Right lobe of liver (tissue), 6 donors: ENCODE data around the gene ZFP3. TPM values are rescaled to one million over a fixed set of nuclear protein-coding genes. Genes with fewer than 3 reads are reported as not detected.
A peak's percentile ranks its signal among the peaks of the same experiment; 100 is the strongest.

Source experiments
- ATAC-seq, 4 donors: fragments of 200-7000 bp; cut with Tn5 transposase; one replicate each; pipeline ENCODE4 v1.9.1; 2020; ENCODE audit warnings: mild to moderate bottlenecking in 4 of 4, moderate library complexity in 4 of 4
- DNase-seq, 3 donors: peaks; one replicate each; pipeline ENCODE4 v3.0.0-alpha.2; 2020
- H3K27ac ChIP-seq, 3 donors: fragments of 200-600 bp; one replicate each; pipeline ENCODE4 v1.8.0; 2022
- H3K27me3 ChIP-seq, 2 donors: fragments of 200-600 bp; one replicate each; pipeline ENCODE4 v1.8.0; 2022
- H3K36me3 ChIP-seq, 4 donors: fragments of 200-600 bp; sonication (generic) in 1 of 4; one replicate each; pipeline versions ENCODE4 v1.5.1 to v1.8.0; 2017 to 2022; ENCODE audit warnings: control low read depth in 1 of 4
- H3K4me1 ChIP-seq, 4 donors: fragments of 200-600 bp; sonication (generic) in 1 of 4; one replicate each; pipeline versions ENCODE4 v1.5.1 to v1.8.0; 2017 to 2022; ENCODE audit warnings: control low read depth in 1 of 4
- H3K4me3 ChIP-seq, 3 donors: fragments of 200-600 bp; one replicate each; pipeline ENCODE4 v1.8.0; 2022
- H3K9me3 ChIP-seq, 4 donors: fragments of 200-600 bp; sonication (generic) in 1 of 4; one replicate each; pipeline versions ENCODE4 v1.5.1 to v1.8.0; 2017 to 2022; ENCODE audit warnings: control low read depth in 1 of 4
- CTCF ChIP-seq, 4 donors: fragments of 200-600 bp in 3 of 4; fragments of 450-650 bp in 1 of 4; IDR thresholded peaks; one replicate each; pipeline versions ENCODE4 v1.5.1 to v1.8.0; 2016 to 2022; ENCODE audit warnings: antibody characterized with exemption in 4 of 4, mild to moderate bottlenecking in 2 of 4
- POLR2A ChIP-seq: fragments of 450-650 bp; IDR thresholded peaks from one replicate; pipeline ENCODE4 v1.6.1; 2017; ENCODE audit warnings: antibody characterized with exemption, mild to moderate bottlenecking
- WGBS: methylation state at CpG from one replicate; pipeline ENCODE4 v1.1.6; 2018; ENCODE audit warnings: low coverage, low lambda C conversion rate; ENCODE audit not compliant: insufficient coverage; ENCODE audit errors: missing lambda C conversion rate; 5-methylcytosine and 5-hydroxymethylcytosine counted together
- intact Hi-C, 2 donors: fragments of 100-400 bp; cut with DNase I; formaldehyde crosslinking; loops; one replicate each; pipeline versions ENCODE4 v1.11.2 to v1.14.1; 2022
- total RNA-seq, 6 experiments: library from RNA; depleted of rRNA in 2 of 6; stranded (reverse); fragments of >200 nt in 2 of 6; fragmentation: NEBNext Ultra II Directional in 3 of 6; extraction: Animal tissue kit (Norgen Biotek cat#: 25700) in 3 of 6; gene quantifications; one replicate each; pipeline versions ENCODE4 v1.1.0 to v1.2.4, GENCODE V29; 2016 to 2023
- donor health status: DM: no; HTN: yes; CAD: no.
- donor health status: DM: no; HTN: no; CAD: no.
- donor health status: DM: no; HTN: no; CAD: no.
- donor health status: DM: no; HTN: yes; CAD: no.
- donor health status: DM: no; HTN: yes; CAD: no.

ZFP3 gene
- total RNA-seq, 6 experiments from 2014 or later: 0.51 to 1.6 (median 0.87) TPM

GRCh38 chr17:5047446-5047845 lies 30.8 kb upstream of the ZFP3 start:
- Histone ChIP-seq H3K9me3 (no peaks in the 10 kb centered on the region), H3K36me3 (no peaks in the 10 kb centered on the region), H3K4me3 (no peak overlapping the region), H3K4me1 (no peaks in the 10 kb centered on the region), H3K27me3 (no peaks in the 10 kb centered on the region), H3K27ac (no peak overlapping the region)
- TF ChIP-seq CTCF (IDR thresholded peaks at IDR 0.05) (no peak), POLR2A (no peak)
- ATAC-seq (no peak), DNase-seq (no peak)
- intact Hi-C loops: no loop called here
- WGBS: 37% methylated on average over 2 of the region's 2 CpGs

- peak overlapping the region in 2 of 3 donors; percentile 47 to 63 for H3K27ac ChIP-seq
These were observed 28.9 kb upstream of the ZFP3 start for GRCh38 chr17:5049314-5049841.

GRCh38 chr17:5050278-5050677 lies 28.0 kb upstream of the ZFP3 start:
- H3K27me3 ChIP-seq: no peaks in the 10 kb centered on the region
- H3K27ac ChIP-seq: no peak overlapping the region
- TF ChIP-seq CTCF (IDR thresholded peaks at IDR 0.05) (no peak), POLR2A (no peak)
- no peak overlapping the region for H3K4me3 ChIP-seq
- no peaks in the 10 kb centered on the region for H3K4me1 ChIP-seq
- WGBS: 69% methylated on average over 9 of the region's 9 CpGs
- H3K36me3 ChIP-seq: no peaks in the 10 kb centered on the region
- intact Hi-C loops: no loop called here
- DNase-seq: no peak
- H3K9me3 ChIP-seq: no peaks in the 10 kb centered on the region
- no peak for ATAC-seq

More at GRCh38 chr17:5049314-5049841, 28.9 kb upstream of the ZFP3 start:
- ATAC-seq (peak; percentile 39 to 58 (median 50)), DNase-seq (no peak)
- WGBS: 59% methylated on average over 3 of the region's 5 CpGs
- intact Hi-C loops: no loop called here
- Histone ChIP-seq H3K4me1 (no peaks in the 10 kb centered on the region), H3K27me3 (no peaks in the 10 kb centered on the region), H3K4me3 (no peak overlapping the region), H3K9me3 (no peaks in the 10 kb centered on the region), H3K36me3 (no peaks in the 10 kb centered on the region)
- TF ChIP-seq CTCF (IDR thresholded peaks at IDR 0.05): no peak
- TF ChIP-seq POLR2A: no peak

- no peak for DNase-seq
- Histone ChIP-seq H3K27me3 (no peaks in the 10 kb centered on the region), H3K27ac (no peak overlapping the region), H3K4me1 (no peaks in the 10 kb centered on the region), H3K9me3 (no peaks in the 10 kb centered on the region), H3K36me3 (no peaks in the 10 kb centered on the region), H3K4me3 (no peak overlapping the region)
- WGBS: 100% methylated on average over 1 of the region's 10 CpGs
- TF ChIP-seq CTCF (IDR thresholded peaks at IDR 0.05) (no peak), POLR2A (no peak)
- ATAC-seq: no peak
- intact Hi-C loops: no loop called here
These were observed 22.7 kb upstream of the ZFP3 start for GRCh38 chr17:5055543-5055942.
